Endometrial microvascular endothelial cells (primary cell): ENCODE data around the gene CCNT2. TPM values are rescaled to one million over a fixed set of nuclear protein-coding genes. Genes with fewer than 3 reads are reported as not detected.

ENCODE experiments used
- in situ Hi-C: cut with HindIII; loops from 2 replicates; pipeline ENCODE4 v1.10.0; 2017; ENCODE audit warnings: low sequenced_read_pairs, low pct_unique_long_range_greater_than_20kb; ENCODE audit errors: inconsistent ontology term
- total RNA-seq: library from RNA; depleted of rRNA; stranded (reverse); fragments of >200 nt; gene quantifications from one replicate; pipeline ENCODE4 v1.2.3, GENCODE V29; 2015; ENCODE audit errors: inconsistent ontology term

The CCNT2 gene
- total RNA-seq, 1 donor from 2014 or later = 13.7 TPM

GRCh38 chr2:134917360-134917865, 1.2 kb upstream of the CCNT2 start:
- in situ Hi-C loops = no loop called here

- in situ Hi-C loops = no loop called here
Measured at GRCh38 chr2:134917888-134918525, 615 bp upstream of the CCNT2 start.

DNA sequence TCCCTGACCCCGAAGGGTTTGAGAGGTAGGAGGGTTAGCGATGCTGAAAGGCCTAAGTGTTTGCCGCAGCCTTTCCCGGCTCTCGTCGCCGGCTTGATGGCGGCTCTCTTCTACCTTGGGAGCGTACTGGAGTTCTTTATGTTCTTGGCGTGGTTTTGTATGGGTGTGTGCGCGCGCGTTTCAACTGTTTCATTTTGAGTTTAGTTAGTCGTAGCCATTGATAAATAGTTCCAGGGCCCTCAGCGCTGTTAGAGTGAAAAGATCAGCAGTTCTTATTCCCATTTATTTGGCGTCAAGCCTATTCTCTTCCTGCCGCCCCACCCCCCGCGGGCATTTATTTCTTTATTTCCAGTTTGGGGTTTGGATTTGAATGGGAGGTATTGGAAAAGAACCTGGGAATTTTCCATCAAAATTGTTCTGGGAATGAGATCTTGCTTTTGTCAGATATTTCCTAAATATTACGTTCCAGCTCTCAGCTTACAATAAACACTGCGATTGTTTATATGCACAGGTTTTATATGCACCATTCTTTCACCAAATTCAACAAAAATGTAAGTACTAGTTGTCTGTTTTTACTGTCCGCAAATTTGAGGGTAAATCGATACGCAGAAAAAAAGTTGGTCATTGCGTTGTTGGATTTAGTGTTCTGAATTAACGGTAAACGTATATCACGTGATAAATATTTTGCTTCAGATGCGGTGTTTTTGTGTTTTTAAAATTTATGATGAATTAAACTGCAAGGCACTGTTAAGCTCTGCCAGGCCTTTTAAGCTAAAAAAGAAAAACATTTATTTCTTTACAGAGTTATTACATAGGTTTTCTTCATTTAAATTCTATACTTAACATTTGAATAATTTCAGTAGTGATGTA, 954 bp downstream of the CCNT2 start:
- in situ Hi-C loops = no loop called here

GRCh38 chr2:134924912-134925311, 6.3 kb downstream of the CCNT2 start:
- in situ Hi-C loops = no loop called here

DNA sequence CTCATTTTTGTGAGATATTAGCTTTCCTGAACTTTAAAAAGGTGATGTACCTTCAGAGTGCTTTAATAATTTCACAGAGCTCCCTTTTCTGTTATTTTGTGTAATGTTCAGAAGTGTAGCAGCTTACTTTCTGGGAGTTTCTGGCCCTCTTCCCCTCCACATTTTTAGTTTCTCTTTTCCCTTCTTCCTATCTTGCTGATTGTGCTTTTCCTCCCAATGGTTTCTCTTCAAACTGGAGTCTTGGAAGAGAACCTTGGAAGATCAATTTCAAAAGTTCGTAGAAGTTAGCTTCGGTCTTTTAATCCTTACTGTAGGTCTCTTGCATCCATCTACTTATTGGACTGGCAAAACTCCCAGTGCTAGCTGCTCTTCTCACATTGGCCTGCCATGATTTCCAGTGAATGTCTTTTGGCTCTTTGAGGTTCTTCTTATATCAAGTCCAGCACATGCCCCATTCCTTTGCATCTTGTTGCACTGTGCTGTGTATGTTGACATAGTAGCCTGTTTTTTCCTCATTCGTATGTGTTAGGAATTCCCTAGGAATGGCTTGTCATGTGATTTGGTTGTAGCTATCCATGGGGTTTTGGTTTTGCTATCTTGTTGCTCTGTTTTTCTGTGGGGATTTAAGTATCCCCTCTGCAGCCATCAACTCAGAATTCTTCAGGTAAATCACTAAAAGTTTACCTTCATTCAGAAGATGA, 7.8 kb downstream of the CCNT2 start:
- in situ Hi-C loops = no loop called here

DNA sequence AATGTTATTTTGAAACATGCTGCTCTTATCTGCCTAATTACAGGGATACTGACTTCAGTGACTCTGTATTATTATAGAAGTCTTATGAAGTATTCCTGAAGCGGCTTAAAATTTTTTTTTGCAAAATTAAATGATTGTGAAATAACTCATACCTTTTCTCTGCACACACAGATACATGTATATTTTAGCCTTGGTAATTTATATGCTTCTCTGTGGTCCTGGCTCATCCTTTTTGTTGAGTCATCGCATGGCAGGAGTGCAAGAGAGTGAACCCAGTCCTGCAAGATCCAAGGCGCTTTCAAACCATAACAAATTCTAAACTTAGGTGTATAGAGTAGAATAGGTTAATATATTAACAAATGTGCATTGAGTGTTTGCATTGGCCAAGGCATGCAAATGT, 8.6 kb downstream of the CCNT2 start:
- in situ Hi-C loops = no loop called here

- in situ Hi-C loops = no loop called here
Measured at GRCh38 chr2:134932864-134933526, 14.4 kb downstream of the CCNT2 start.

- in situ Hi-C loops = no loop called here
Measured at GRCh38 chr2:134933732-134934131, 15.1 kb downstream of the CCNT2 start.

DNA sequence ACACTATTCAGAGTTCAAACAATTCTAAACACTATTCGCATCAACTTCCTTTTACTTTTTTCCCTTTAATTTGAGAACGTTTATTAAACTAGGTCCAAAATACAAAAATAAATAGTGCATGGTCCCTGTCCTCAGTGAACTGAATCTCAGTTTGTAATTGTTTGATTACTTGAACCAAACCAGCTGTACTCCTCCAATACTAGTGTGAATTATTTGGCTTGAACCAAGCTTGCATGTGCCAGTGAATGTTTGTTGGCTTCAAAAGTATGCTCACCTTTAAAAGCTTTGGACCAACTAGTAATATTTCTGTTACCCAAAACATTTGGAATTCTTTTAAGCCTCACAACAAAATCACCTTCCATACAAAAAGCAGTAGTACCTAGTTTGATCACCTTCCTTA, 15.5 kb downstream of the CCNT2 start:
- in situ Hi-C loops = no loop called here

- in situ Hi-C loops = no loop called here
Measured at GRCh38 chr2:134934641-134935040, 16.0 kb downstream of the CCNT2 start.

GRCh38 chr2:134936691-134937090, 18.1 kb downstream of the CCNT2 start:
- in situ Hi-C loops = no loop called here

DNA sequence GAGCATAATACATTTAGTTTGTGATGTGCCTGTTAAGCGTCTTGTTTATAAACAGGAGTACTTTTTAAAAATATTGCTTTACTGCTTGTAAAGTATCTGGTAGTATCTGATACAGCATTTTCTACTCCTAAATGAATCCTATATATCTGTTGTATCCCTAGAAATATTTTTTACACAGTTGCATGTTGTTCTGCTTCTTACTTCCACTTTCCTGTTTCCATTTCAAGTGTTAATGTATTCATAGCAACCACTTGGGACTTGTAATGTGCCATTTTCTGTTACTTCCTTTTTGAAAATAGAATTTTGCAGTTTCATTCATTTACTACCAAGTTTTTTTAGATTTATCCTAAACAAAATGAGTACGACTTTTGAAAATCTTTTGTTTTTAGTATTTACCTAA, 24.9 kb downstream of the CCNT2 start:
- in situ Hi-C loops = no loop called here

DNA sequence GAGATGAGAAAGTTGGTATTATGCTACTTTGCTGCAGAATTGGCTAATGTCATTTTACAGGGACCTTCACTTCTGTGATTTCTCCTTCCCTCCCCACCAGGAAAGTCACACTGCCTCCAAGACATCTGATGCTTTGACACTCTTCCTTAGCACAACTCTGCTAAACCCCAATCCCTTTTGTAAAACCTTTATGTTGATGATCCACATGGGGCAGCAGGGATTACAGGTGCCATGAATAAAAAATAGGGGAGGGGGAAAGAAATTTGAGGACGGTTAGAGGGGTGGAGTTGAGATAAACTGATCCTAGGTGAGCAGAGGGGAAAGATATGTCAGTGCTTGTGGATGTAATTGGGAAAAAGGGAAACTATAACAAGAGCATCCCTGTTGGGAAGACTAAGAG, 26.4 kb downstream of the CCNT2 start:
- in situ Hi-C loops = no loop called here

DNA sequence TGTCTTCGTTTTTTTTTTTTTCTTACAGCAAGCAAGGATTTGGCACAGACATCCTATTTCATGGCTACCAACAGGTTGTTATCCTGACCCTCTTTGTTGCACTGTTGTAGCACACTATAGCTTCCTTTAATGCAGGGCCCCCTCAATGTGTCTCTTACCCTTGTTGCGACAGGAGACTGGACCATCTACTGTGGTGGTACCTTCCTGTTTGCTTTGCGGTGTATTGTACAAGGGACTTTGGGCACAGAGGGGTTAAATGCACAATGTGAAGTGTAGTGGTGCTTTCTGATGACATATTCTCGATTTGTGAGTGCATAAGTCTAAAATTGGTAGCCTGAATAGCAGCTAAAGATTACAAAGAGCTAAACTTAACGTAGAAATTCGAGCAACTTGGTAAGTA, 27.5 kb downstream of the CCNT2 start:
- in situ Hi-C loops = no loop called here

DNA sequence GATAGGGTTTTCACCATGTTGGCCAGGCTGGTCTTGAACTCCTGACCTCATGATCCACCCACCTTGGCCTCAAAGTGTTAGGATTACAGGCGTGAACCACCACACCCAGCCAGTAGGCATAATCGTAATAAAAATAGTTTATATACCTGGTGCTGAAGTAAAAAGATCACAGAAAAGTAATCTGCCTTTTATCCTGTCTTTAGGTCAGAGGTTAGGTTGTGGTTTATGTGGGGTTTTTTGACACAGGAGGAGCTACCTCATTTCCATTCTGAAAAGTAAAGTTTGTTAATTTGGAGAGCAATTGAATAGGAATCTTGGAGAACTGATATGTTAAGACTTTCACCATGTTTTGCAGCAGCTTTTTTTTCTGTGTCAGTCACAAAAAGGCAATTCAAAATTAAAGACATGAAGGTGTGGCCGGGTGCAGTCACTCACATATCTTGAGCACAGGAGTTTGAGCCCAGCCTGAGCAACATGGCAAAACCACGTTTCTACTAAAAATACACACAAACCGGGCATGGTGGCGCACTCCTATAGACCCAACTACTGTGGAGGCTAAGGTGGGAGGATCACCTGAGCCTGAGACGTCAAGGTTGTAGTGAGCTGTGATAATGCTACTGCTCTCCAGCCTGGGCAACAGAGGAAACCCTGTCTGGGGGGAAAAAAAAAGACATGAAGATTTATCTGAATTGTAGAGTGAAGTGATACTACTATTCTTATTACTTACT, 31.5 kb downstream of the CCNT2 start:
- in situ Hi-C loops = no loop called here

GRCh38 chr2:134950886-134951285, 32.3 kb downstream of the CCNT2 start:
- in situ Hi-C loops = no loop called here

DNA sequence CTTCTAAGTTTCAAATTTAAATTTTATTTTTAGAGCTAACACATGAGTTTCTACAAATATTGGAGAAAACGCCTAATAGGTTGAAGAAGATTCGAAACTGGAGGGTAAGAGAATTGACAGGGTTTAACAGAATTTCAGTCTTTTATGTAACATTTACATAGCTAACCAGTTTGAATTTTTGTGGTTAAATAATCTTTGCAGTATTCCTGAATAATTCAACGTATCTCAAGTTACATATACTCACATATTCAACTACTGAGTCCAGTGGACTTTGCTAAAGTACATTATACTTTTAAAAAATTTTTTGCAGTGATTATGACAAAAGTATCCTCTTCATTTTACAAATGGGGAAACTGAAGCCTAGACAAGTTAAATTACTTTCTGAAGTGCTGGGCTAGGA, 34.0 kb downstream of the CCNT2 start:
- in situ Hi-C loops = no loop called here

DNA sequence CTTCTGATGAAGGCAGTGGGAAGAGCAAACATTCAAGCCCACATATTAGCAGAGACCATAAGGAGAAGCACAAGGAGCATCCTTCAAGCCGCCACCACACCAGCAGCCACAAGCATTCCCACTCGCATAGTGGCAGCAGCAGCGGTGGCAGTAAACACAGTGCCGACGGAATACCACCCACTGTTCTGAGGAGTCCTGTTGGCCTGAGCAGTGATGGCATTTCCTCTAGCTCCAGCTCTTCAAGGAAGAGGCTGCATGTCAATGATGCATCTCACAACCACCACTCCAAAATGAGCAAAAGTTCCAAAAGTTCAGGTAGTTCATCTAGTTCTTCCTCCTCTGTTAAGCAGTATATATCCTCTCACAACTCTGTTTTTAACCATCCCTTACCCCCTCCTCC, 35.4 kb downstream of the CCNT2 start:
- in situ Hi-C loops = no loop called here

DNA sequence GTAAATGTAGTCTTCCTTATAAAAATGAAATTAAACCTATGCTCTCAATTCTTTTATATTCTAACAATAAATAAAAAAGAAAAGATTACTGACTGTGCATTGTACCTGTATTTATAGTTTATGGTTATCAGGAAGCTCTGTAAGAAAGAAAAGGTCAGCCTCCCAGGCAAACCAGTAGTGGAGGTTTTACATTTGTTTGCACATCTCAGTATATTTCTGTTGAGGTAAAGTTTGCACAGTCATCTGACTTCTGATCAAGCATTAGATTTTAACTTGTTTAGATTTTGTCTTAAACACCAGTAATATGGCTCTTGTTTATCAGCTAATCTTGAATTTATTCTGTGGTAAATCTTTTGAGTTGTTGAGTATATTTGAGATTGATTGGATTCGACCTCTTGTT, 37.1 kb downstream of the CCNT2 start:
- in situ Hi-C loops = no loop called here
